ENCODE measurements around the gene CCDC61.

Gene CCDC61

DNA sequence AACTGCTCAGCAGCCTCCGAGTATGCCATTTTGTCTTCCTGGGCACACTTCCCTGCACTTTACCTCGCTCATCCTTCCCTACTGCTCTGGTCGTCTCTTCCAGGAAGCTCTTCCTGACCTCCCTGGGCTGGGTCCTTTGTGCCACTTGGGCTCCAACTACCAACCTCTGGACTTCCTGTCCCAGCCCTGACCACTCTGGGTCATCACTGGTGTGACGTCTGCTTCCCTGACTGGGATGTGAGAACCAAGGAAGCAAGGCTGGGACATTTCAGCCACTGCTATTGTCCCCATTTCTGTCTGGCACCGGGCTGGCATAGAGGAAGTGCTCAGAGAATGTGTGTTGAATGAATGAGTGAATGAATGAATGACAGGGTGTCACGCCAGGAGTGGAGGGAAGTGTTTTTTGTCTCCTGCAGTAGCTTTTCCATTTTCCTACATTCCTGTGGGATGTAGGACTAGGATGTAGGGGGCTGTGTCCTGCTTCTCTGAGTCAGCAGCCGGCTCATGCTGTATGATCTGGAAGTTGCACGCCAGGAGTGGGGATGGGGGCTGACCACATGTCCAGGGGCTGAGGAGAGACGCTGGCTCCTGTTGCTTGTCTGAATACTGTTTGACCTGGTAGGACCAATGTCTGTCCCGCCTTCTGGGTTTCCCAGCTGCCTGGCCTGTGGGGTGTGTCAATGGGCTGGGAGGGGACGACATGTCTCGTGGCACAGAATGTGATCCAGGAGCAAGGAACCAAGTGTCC is 36.3 kb upstream of the CCDC61 start:
- Histone ChIP-seq H3K27ac (ENCODE audit: low read length) (no peak overlapping the region), H3K9me3 (ENCODE audit: insufficient read depth, low read length) (no peaks in the 10 kb centered on the region), H3K4me1 (ENCODE audit: low read length) (no peaks in the 10 kb centered on the region; the same call in 1 of the 2 replicates), H3K4me2 (ENCODE audit: low read length) (no peak overlapping the region), H3K27me3 (ENCODE audit: low read depth, low read length) (peaks cover 6% of the 10 kb centered on the region), H3K4me3 (ENCODE audit: low read length) (no peak overlapping the region), H3K9ac (ENCODE audit: low read length) (no peak overlapping the region), H3K79me2 (ENCODE audit: low read length) (no peaks in the 10 kb centered on the region), H3K36me3 (replicated peaks; ENCODE audit: low read depth, low read length) (no peaks in the 10 kb centered on the region), H4K20me1 (ENCODE audit: insufficient read depth, low read length) (no peaks in the 10 kb centered on the region), H2AFZ (ENCODE audit: low read depth, low read length) (no peak overlapping the region)
- TF ChIP-seq, protein P1, sequence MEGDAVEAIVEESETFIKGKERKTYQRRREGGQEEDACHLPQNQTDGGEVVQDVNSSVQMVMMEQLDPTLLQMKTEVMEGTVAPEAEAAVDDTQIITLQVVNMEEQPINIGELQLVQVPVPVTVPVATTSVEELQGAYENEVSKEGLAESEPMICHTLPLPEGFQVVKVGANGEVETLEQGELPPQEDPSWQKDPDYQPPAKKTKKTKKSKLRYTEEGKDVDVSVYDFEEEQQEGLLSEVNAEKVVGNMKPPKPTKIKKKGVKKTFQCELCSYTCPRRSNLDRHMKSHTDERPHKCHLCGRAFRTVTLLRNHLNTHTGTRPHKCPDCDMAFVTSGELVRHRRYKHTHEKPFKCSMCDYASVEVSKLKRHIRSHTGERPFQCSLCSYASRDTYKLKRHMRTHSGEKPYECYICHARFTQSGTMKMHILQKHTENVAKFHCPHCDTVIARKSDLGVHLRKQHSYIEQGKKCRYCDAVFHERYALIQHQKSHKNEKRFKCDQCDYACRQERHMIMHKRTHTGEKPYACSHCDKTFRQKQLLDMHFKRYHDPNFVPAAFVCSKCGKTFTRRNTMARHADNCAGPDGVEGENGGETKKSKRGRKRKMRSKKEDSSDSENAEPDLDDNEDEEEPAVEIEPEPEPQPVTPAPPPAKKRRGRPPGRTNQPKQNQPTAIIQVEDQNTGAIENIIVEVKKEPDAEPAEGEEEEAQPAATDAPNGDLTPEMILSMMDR (IDR thresholded peaks at IDR 0.05; ENCODE audit: low read depth, low read length) = no peak
- TF ChIP-seq EZH2phosphoT487 (IDR thresholded peaks at IDR 0.05; ENCODE audit: low read depth) = no peak

GRCh38 chr19:45959517-45960025 is 35.7 kb upstream of the CCDC61 start:
- Histone ChIP-seq H3K4me2 (ENCODE audit: low read length) (no peak overlapping the region), H3K9ac (ENCODE audit: low read length) (no peak overlapping the region), H3K27me3 (ENCODE audit: low read depth, low read length) (peaks cover 6% of the 10 kb centered on the region), H3K27ac (ENCODE audit: low read length) (no peak overlapping the region), H4K20me1 (ENCODE audit: insufficient read depth, low read length) (no peaks in the 10 kb centered on the region), H2AFZ (ENCODE audit: low read depth, low read length) (no peak overlapping the region), H3K36me3 (replicated peaks; ENCODE audit: low read depth, low read length) (no peaks in the 10 kb centered on the region), H3K4me3 (ENCODE audit: low read length) (no peak overlapping the region), H3K9me3 (ENCODE audit: insufficient read depth, low read length) (no peaks in the 10 kb centered on the region), H3K79me2 (ENCODE audit: low read length) (no peaks in the 10 kb centered on the region), H3K4me1 (ENCODE audit: low read length) (no peaks in the 10 kb centered on the region; the same call in 1 of the 2 replicates)
- TF ChIP-seq EZH2phosphoT487 (IDR thresholded peaks at IDR 0.05; ENCODE audit: low read depth) = no peak
- TF ChIP-seq, protein P1 (IDR thresholded peaks at IDR 0.05; ENCODE audit: low read depth, low read length) = no peak

DNA sequence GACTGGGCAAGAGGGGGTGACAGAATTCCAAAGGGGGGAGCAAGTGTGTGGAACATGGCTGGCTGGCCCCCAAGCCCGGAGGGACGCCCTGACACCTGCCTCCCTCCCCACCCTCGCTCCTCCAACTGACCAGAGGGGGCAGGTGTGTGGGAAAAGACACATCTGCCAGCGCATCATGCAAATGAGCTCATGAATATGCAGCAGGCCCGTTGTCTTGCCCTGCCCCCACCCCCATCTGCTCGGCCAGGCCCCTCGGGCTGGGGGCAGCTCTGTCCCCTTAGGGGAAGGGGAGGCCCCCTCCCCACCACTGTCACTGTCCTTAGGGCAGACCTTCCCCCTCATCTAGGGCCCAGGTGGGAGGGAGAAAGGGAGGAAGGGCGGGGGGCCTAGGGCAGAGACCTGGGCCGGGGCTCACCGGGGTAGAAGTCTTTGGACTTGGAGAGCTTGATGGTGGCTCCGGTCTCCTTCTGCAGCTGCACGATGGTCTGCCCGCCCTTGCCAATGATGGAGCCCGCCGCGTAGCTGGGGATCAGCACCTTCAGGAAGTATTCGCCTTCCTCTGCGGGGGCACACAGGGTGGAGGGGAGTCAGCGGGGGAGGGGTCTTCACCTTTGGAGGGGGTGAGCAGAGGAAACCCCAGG is 34.6 kb upstream of the CCDC61 start:
- Histone ChIP-seq H4K20me1 (ENCODE audit: insufficient read depth, low read length) (no peaks in the 10 kb centered on the region), H2AFZ (ENCODE audit: low read depth, low read length) (no peak overlapping the region), H3K4me2 (ENCODE audit: low read length) (peak overlapping the region; percentile 10; the same call in 1 of the 2 replicates), H3K27me3 (ENCODE audit: low read depth, low read length) (peaks cover 7% of the 10 kb centered on the region), H3K4me1 (ENCODE audit: low read length) (no peaks in the 10 kb centered on the region; the same call in 1 of the 2 replicates), H3K9me3 (ENCODE audit: insufficient read depth, low read length) (no peaks in the 10 kb centered on the region), H3K27ac (ENCODE audit: low read length) (no peak overlapping the region), H3K79me2 (ENCODE audit: low read length) (no peaks in the 10 kb centered on the region), H3K4me3 (ENCODE audit: low read length) (no peak overlapping the region), H3K9ac (ENCODE audit: low read length) (no peak overlapping the region), H3K36me3 (replicated peaks; ENCODE audit: low read depth, low read length) (no peaks in the 10 kb centered on the region)
- TF ChIP-seq EZH2phosphoT487 (IDR thresholded peaks at IDR 0.05; ENCODE audit: low read depth) = no peak
- TF ChIP-seq, protein P1 (IDR thresholded peaks at IDR 0.05; ENCODE audit: low read depth, low read length) = no peak

DNA sequence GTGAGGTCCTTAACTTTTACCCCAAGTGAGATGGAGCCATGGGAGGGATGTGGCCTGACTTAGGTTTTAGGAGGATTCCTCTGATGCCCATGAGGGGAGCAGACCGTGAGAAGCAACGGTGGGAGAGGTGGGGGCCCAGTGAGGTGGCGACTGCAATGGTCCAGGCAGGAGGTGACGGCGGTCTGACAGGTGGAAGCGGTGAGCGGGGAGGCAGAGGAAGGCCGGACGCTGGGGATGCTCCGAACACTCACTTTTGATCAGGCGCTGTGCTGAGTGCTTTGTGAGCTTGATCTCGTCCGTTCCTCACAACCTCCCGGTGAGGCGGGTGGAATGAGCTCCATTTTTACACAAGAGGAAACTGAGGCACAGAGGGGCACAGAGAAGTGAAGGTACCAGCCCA is 33.2 kb upstream of the CCDC61 start:
- H3K4me1 ChIP-seq (ENCODE audit: low read length) = no peaks in the 10 kb centered on the region; the same call in 1 of the 2 replicates
- no peak overlapping the region for H3K27ac ChIP-seq (ENCODE audit: low read length)
- H3K9ac ChIP-seq (ENCODE audit: low read length) = no peak overlapping the region
- H3K36me3 ChIP-seq (replicated peaks; ENCODE audit: low read depth, low read length) = no peaks in the 10 kb centered on the region
- no peak overlapping the region for H3K4me2 ChIP-seq (ENCODE audit: low read length)
- no peaks in the 10 kb centered on the region for H4K20me1 ChIP-seq (ENCODE audit: insufficient read depth, low read length)
- TF ChIP-seq EZH2phosphoT487 (IDR thresholded peaks at IDR 0.05; ENCODE audit: low read depth) = no peak
- H2AFZ ChIP-seq (ENCODE audit: low read depth, low read length) = no peak overlapping the region
- no peaks in the 10 kb centered on the region for H3K9me3 ChIP-seq (ENCODE audit: insufficient read depth, low read length)
- H3K79me2 ChIP-seq (ENCODE audit: low read length) = no peaks in the 10 kb centered on the region
- peaks cover 14% of the 10 kb centered on the region for H3K27me3 ChIP-seq (ENCODE audit: low read depth, low read length)
- no peak overlapping the region for H3K4me3 ChIP-seq (ENCODE audit: low read length)

All from OCI-LY3 (cell line).